Measurements from ENCODE around the gene DOHH.

- TF ChIP-seq CTCF (IDR thresholded peaks at IDR 0.05) (no peak), POLR2AphosphoS5 (IDR thresholded peaks at IDR 0.05) (no peak), POLR2A (IDR thresholded peaks at IDR 0.05) (no peak)
Measured at GRCh38 chr19:3466635-3467034, 33.8 kb downstream of the DOHH start.
